ENCODE measurements around the gene NMNAT2.

Gene NMNAT2

DNA sequence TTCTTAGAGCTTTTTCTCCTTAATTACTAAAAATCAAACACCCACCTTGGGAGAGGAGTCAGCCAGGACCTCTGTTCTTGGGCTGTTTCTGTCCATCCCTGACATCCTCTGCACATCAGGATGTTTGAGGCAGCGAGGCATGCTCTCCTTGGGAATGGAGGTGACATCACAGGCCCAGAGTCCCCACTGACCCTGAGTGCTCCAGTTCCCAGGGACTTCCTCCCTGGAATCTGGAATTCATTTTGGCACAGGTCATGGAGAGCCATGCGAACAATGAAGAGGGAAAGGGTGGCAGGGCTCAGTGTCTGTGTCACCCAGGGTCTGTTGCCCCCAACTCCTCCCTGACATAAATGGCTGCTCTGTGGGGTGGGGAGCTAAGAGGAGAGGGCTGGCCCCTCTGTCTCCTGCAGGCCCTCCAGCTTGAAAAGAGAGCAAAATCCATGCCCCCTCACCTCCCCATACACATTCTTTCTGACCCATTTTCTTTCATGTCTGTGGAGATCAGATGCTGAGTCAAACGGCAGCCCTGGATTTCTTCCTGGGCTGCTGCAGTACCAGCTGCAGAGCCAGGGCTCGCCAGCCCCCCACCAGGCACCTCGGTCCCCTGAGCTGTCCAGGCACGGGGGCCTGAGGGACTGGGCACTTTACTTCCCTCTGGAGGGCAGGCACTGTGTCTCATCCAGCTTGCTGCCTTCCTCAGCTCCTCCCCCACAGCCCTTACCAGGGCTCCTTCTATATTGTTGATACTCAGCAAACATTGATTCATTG is 102.0 kb downstream of the NMNAT2 start:
- TF ChIP-seq, protein P1, sequence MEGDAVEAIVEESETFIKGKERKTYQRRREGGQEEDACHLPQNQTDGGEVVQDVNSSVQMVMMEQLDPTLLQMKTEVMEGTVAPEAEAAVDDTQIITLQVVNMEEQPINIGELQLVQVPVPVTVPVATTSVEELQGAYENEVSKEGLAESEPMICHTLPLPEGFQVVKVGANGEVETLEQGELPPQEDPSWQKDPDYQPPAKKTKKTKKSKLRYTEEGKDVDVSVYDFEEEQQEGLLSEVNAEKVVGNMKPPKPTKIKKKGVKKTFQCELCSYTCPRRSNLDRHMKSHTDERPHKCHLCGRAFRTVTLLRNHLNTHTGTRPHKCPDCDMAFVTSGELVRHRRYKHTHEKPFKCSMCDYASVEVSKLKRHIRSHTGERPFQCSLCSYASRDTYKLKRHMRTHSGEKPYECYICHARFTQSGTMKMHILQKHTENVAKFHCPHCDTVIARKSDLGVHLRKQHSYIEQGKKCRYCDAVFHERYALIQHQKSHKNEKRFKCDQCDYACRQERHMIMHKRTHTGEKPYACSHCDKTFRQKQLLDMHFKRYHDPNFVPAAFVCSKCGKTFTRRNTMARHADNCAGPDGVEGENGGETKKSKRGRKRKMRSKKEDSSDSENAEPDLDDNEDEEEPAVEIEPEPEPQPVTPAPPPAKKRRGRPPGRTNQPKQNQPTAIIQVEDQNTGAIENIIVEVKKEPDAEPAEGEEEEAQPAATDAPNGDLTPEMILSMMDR (IDR thresholded peaks at IDR 0.05; ENCODE audit: extremely low read depth, missing control alignments): no peak
- DNase-seq (ENCODE audit: low spot score): no peak

DNA sequence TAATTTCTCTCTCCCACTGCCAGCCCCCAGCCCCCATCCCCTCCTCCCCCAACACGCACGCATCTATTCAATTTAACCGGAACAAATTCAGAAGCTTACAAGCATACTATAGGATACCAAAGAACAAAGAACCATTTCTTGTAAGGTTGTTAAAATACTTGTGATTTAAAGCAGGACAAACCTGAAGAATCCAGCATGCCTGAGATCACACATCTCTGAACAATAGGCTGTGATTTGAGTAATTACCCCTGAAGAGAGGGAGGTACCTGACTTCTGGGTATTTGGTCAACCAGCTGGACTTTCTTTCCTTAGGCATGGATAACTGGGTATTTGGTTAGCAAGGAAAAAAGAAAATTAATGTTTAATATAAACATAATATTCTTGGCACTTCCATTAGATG is 105.1 kb downstream of the NMNAT2 start:
- TF ChIP-seq, protein P1 (IDR thresholded peaks at IDR 0.05; ENCODE audit: extremely low read depth, missing control alignments): no peak
- DNase-seq (ENCODE audit: low spot score): no peak

DNA sequence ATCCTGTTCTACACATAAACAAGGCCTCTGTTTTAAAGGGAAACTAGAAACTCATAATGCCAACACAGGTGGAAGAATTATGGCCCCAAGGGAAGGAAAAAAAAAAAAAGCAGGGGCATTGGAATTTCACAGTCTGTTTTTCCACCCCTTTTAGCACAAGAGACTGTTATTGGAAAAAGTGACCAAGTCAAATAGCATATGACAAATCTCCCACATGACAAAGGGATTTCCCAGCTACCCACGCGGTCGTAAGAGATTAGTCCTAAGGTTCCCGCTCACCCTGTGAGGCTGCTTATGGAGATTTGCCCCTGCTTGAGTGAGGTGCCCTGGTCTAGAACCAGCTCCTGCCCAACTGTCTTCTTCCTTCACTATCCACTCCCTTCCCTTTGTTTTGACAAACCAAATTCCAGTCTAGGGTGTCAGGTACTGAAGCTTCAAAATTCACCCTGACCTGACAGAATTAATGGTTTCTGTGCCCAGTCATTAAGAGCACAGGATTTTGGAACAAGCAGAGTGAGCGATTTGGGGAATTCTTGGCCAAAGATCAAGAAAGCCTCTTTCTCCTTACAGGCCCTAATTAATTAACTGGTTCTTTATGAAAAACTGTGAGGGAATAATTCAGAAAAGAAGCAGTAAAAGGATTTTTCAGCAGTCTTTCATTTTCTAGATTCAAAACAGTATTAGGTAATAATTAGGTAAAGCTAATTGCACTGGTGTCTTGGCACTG is 107.3 kb downstream of the NMNAT2 start:
- DNase-seq (ENCODE audit: low spot score): no peak
- TF ChIP-seq, protein P1 (IDR thresholded peaks at IDR 0.05; ENCODE audit: extremely low read depth, missing control alignments): no peak

DNA sequence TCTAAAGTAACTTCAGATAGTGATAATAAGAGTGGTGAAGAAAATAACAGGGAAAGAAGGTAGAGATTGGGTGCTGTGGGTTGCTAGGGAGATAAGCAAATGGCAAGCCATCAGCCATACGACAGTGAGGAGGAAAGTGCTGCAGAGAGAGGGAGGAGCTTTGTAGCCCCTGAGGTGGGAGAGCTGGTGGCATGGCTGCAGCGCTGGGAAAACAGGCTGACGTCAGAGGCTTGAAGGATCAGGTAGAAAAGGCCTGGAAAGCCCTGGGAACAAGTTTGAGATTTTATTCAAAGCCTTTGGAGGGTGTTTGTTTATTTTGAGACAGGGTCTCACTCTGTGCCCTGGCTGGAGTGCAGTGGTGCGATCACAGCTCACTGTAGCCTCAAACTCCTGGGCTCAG is 109.5 kb downstream of the NMNAT2 start:
- TF ChIP-seq, protein P1 (IDR thresholded peaks at IDR 0.05; ENCODE audit: extremely low read depth, missing control alignments): no peak

DNA sequence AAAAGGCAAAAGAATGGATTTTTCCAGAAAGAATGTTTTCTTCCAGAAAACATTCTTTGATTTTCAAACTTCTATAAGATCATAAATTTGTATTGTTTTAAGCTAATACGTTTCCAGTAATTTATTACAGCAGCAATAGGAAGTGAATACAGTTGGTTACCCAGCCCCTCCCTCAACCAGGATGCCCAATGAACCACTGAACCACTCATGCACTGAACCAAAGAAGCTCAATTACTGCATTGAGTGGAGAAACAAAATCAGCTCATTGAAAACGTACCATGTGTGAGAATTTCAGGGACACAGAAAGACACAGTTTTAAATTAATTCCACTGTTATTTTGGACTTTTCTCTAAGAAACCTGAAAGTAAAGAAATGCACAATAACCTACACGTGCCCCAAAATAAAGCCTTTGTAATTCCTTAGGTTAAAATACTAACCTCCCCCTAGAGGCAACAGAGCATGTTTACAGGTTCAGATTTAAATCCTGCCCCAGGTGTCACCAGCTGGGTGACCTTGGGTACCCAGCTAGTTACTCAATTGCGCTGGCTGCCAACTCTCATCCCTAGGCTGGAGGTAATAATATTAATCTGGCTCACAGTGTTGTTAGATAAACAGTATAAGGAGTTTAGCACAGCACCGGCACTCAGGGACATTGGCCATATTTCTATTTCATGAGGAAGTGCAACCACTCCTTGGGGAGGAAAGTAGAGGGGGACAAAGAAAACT is 111.7 kb downstream of the NMNAT2 start:
- TF ChIP-seq, protein P1 (IDR thresholded peaks at IDR 0.05; ENCODE audit: extremely low read depth, missing control alignments): peak; percentile 11
- DNase-seq (ENCODE audit: low spot score): no peak

More for the DNA sequence above, 109.5 kb downstream of the NMNAT2 start:
- no peak for DNase-seq (ENCODE audit: low spot score)

DNA sequence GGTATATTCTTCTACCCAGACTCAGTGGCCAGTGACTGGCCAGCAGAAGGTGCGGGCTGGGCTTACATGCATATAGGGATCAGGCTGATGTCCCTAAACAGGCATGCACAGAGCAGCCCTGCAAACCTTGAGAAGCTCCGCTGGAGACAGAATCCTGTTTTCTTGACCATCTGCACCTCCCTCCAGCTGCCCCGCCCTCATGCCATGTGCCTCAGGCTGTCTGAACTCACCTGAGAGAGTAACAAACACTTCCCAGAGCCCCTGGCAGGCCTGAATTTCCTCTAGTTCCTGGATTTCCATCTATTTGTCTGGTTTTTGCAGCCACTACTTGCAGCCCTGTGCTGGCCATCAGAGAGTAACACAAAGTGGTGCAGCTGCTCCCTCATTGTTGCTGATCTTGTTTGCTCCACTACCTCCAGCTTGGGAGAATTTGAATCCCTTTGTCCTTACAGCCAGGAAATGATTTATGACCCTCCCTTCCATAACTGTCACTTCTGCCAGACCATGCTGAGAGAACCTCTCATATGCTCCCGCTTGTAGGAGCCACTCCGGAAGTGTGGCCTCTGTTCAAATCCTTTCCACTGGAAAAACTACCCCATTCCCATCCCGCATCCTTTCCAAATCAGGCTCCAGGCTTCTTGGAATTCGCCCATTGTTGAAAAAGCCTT is 113.6 kb downstream of the NMNAT2 start:
- TF ChIP-seq, protein P1 (IDR thresholded peaks at IDR 0.05; ENCODE audit: extremely low read depth, missing control alignments): no peak
- no peak for DNase-seq (ENCODE audit: low spot score)

Measured in GM20000 (cell line).